Stimulated activated CD8-positive, alpha-beta memory T cell treated with anti-CD3 and anti-CD28 coated beads, Interleukin-7, amount 100 ng/mL, for 1 hour (primary cell): ENCODE results near the gene STAC2.

Source experiments
- DNase-seq, 2 donors: peaks; one replicate each; pipeline ENCODE4 v3.0.0-alpha.2; 2020; ENCODE audit warnings: low read depth in 2 of 2

STAC2 gene

GRCh38 chr17:39164675-39165143, 61.0 kb downstream of the STAC2 start:
- DNase-seq = peak; percentile 44 to 52

DNA sequence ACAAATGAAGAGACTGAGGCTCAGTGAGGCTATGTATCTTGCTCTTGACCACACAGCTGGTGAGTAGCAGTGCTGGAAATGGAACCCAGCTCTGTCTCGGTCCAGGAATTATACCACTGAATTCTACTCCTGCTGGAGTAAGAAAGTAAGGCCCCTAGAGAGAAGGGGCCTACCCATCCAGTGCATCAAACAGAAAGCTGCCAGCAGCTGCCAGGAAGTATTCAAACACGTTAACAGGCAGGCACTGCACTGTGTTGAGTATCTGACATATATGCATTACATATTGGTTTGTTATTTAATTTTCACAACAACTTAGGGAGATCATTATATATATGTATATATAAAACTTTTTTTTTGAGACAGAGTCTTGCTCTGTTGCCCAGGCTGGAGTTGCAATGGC, 63.8 kb downstream of the STAC2 start:
- DNase-seq = no peak
